Head of caudate nucleus (tissue), 42 donors: ENCODE results near the gene EML5.
"Not testable (repeated sequence)": the region's sequence is repeated elsewhere in the genome, so short reads cannot be mapped to it uniquely, and the experiment has no call there.

Source experiments
- DNase-seq, 42 donors: peaks; one replicate each; pipeline versions ENCODE4 v3.0.0 to v3.0.0-alpha.2; 2020 to 2021; ENCODE audit warnings: mixed read lengths in 7 of 42
- intact Hi-C: fragments of 100-400 bp; cut with DNase I; formaldehyde crosslinking; loops from one replicate; pipeline ENCODE4 v1.15.0; 2022

Gene EML5

GRCh38 chr14:88808359-88808758 is 15.6 kb upstream of the EML5 start:
- intact Hi-C loops: no loop called here
- DNase-seq: no peak

DNA sequence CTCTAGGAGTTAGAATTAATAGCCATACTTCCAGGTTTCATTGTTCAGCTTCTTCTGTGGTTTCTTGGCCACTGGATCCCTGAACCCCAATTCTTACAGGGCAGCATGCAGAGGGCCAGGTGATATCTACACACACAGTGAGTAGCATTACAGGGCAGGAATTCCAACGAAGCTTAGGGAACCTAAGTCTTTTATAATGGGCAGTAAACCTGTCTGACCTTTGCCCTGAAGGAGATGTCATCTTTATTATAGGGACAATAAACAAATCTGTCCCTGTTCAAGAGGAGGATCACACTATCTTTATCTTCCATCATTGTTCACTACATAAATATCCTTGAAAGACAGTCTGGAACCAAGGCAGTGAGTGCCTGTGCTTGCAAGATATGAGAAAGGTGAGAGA is 11.7 kb upstream of the EML5 start:
- intact Hi-C loops: no loop called here
- DNase-seq: no peak

DNA sequence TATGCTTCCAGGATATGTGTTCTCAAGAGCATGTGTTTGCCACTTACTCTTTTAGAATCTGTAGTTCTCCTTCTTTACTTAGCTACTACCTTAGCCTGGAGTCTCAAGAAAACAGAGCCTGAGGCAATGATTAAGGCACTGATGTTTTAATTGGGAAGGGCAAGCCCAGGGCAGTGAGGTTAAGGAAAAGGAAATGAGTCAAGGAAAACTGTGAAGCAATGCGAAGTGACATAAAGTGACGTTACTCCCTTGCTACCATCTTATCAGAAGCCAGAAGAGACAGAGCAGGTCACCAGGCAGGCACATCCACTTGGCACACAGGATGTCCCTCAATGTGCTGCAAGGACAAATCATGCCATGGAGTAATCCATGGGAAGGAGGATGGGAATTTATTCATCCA is 11.3 kb upstream of the EML5 start:
- DNase-seq: no peak
- intact Hi-C loops: no loop called here

GRCh38 chr14:88802596-88802995 is 9.8 kb upstream of the EML5 start:
- intact Hi-C loops: no loop called here
- no peak for DNase-seq

DNA sequence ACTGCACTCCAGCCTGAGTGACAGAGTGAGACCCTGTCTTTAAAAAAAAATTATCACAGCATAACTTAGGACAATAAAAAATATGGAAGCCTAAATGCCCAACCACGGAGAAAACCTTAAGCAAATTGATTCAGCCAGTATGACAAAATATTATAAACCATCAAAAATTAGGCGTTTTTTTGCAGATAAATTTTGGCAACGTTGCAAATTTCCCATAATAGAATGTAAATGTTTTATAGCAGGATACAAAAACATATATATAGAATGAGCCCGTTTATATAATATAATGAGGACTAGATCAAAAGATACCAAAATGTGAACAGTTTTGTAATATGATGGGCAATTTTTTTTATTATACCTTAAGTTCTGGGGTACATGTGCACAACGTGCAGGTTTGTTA is 6.8 kb upstream of the EML5 start:
- intact Hi-C loops: no loop called here
- no peak for DNase-seq

DNA sequence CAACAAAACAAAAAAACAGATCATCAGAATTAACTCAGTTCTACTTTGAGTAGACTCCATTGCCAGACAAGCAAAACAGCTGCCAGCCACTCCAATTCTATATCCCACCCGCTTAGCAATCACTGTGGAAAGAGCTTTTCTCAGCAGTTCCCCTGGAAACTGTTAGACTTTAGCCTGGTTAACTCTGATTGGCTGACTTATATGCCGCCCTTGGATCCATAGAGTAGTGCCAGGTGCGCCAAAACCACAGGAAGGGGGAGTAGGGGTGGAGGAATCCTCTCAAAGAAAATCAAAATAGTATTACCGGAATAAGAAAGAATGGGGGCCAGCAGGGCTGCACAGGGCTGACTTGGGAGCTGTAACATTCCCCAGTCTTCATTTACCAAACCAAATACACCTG is 5.4 kb upstream of the EML5 start:
- peak in 2 of 42 donors; percentile 5 to 20 for DNase-seq
- intact Hi-C loops: no loop called here

DNA sequence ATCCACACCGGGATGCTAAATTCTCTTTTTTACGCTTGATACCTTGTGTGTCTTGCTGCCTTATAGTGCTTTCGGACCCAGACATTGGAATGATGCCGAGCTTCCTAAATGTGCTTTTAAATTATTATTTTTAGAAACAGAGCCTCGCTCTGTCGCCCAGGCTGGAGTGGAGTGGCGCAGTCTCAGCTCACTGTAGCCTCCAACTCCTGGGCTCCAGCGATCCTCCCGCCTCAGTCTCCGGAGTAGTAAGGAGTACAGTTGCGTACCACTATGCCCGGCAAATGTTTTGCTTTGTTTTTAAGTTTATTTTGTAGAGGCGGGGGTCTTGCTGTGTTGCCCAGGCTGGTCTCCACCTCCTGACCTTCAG is 489 bp upstream of the EML5 start:
- peak in 24 of 42 donors; percentile 6 to 59 (median 22) for DNase-seq
- intact Hi-C loops: no loop called here

- intact Hi-C loops: no loop called here
- DNase-seq: peak; percentile 11 to 73 (median 42)
Measured at GRCh38 chr14:88791629-88792472, 902 bp downstream of the EML5 start.

GRCh38 chr14:88791252-88791621 is 1.5 kb downstream of the EML5 start:
- intact Hi-C loops: no loop called here
- no peak for DNase-seq

- intact Hi-C loops: no loop called here
- DNase-seq: no peak
Measured at GRCh38 chr14:88790501-88791251, 2.1 kb downstream of the EML5 start.

DNA sequence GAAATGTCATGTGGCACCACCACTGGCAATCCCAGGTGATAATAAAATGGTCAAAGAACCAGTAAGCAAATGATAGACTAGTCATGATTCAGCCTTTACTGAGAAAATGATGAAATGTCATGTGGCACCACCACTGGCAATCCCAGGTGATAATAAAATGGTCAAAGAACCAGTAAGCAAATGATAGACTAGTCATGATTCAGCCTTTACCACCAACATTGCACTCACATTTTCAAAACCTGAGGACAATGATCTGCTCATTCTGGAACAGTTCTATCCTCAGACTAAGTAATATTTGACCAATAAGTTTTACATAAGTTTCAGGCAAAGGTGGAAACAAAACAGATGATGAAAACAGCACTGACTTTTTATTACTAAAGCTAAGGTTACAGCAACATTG is 3.2 kb downstream of the EML5 start:
- intact Hi-C loops, DNase-seq: not testable (repeated sequence)

GRCh38 chr14:88786715-88787114 is 6.0 kb downstream of the EML5 start:
- intact Hi-C loops: no loop called here
- no peak for DNase-seq

DNA sequence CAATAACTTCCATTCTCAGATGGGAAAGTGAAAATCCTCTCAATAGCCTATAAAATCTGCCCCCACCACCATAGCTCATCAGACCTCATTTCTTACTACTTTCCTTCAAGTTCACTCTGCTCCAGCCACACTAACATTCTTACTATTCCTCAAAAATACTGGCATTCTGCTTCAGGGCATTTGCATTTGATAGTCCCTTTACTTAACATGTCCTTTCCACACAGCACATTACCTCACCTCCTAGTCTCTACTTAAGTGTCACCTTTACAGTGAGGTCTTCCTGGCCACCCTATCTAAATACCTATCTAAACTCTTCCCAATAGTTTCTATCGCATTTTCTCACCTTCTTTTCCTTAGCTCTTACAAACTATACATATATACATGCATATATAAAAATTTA is 6.8 kb downstream of the EML5 start:
- intact Hi-C loops: no loop called here
- no peak for DNase-seq

DNA sequence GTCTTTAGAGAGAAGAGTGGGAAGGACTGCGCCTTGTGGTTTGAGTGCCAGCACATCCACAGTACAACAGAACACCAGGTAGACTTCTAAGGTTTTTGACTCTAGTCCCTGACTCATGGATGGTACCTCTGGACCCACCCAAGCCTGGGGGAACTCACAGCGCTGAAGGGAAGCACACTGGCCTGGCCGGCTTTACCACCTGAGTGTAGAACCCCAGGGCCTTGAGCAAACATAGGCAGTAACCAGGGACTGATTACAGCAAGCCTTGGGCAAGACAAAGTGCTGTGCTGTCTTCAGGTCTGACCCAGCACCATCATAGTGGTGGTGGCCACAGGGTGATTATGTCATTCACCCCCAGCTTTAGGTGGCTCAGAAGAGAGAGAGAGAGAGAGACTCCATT is 17.2 kb downstream of the EML5 start:
- intact Hi-C loops: no loop called here

DNA sequence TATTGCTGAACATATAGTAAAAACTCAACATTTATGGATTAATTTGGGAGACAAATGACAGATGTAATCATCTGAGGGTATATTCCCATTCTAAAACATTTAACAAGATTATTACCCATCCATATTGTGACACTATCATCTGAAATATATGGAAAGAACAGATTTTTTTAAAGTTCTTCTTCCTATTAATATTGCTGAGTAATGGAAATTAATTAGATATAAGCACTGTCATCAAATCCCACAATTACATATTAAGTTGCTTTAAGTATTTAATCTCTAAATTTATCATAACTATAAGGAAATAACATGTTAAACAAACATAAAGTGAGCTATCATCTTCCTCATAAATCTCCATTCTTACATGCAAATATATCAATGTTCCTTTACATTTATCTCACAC is 22.0 kb downstream of the EML5 start:
- intact Hi-C loops: no loop called here

More for the DNA sequence above, 17.2 kb downstream of the EML5 start:
- DNase-seq: no peak

DNA sequence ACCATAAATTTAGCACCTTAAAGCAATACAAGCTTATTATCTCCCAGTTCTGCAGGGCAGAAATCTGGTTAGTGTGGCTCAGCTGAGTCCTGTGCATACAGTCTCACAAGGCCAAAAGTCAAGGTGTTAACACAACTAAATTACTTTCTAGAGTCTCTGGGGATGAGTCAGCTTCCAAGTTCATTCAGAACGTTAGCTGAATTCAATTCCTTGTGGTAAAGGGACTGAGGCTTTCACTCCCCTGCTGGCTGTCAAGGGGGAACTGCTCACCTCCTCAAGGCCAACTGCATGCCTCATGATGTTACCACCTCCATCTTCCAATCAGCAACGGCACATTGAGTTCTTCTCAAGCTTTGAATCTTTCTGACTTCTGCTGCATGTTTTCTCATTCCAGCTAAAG is 27.6 kb downstream of the EML5 start:
- intact Hi-C loops: no loop called here
- DNase-seq: no peak

More for the DNA sequence above, 22.0 kb downstream of the EML5 start:
- no peak for DNase-seq

DNA sequence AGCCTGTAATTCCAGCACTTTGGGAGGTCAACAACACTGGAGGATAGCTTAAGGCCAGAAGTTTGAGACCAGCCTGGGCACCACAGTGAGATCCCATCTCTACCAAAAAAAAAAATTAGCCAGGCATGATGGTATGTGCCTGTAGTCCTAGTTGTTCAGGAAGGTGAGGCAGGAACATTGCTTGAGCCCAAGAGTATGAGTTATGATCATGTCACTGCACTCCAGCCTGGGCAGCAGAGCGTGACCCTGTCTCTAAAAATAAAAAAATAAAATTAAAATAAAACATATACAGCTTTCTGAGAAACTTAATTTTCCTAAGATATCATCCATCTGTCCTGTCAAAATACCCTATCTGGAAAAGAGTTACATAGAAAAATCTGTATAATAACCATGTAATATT is 38.9 kb downstream of the EML5 start:
- no peak for DNase-seq
- intact Hi-C loops: no loop called here

GRCh38 chr14:88750945-88751344 is 41.8 kb downstream of the EML5 start:
- intact Hi-C loops: no loop called here
- DNase-seq: no peak

GRCh38 chr14:88750413-88750812 is 42.3 kb downstream of the EML5 start:
- no peak for DNase-seq
- intact Hi-C loops: no loop called here

GRCh38 chr14:88749139-88749538 is 43.6 kb downstream of the EML5 start:
- no peak for DNase-seq
- intact Hi-C loops: no loop called here

- no peak for DNase-seq
- intact Hi-C loops: no loop called here
Measured at GRCh38 chr14:88748288-88748687, 44.5 kb downstream of the EML5 start.
